Coronary artery (tissue), 2 donors: ENCODE data around the gene OPN1MW3.

Experiments used
- DNase-seq: peaks from one replicate; pipeline ENCODE4 v3.0.0-alpha.2; 2017; ENCODE audit warnings: low spot score
- H3K27ac ChIP-seq, 2 donors: fragments of 200-600 bp; sonication (generic); one replicate each; pipeline ENCODE4 v1.5.1; 2016 to 2019
- H3K4me3 ChIP-seq: fragments of 200-600 bp; sonication (generic); 2 replicates; pipeline ENCODE4 v1.5.1; 2016; ENCODE audit warnings: mild to moderate bottlenecking, moderate library complexity
- CTCF ChIP-seq: fragments of 200-600 bp; sonication (generic); IDR thresholded peaks from one replicate; pipeline ENCODE4 v1.5.1; 2019; ENCODE audit warnings: antibody characterized with exemption

Gene OPN1MW3

GRCh38 chrX:154304846-154305245, 47.5 kb downstream of the OPN1MW3 start:
- TF ChIP-seq CTCF, result no peak
- Histone ChIP-seq H3K4me3 (no peak overlapping the region), H3K27ac (no peak overlapping the region)
- DNase-seq, result no peak

- H3K27ac ChIP-seq, result no peak overlapping the region
- TF ChIP-seq CTCF, result no peak
- no peak for DNase-seq
- no peak overlapping the region for H3K4me3 ChIP-seq
These were observed 48.3 kb downstream of the OPN1MW3 start for GRCh38 chrX:154305541-154306205.

GRCh38 chrX:154307202-154307601, 49.8 kb downstream of the OPN1MW3 start:
- no peak for TF ChIP-seq CTCF
- Histone ChIP-seq H3K4me3 (no peak overlapping the region), H3K27ac (no peak overlapping the region)
- DNase-seq, result no peak

- TF ChIP-seq CTCF, result peak; percentile 47
- DNase-seq, result no peak
- Histone ChIP-seq H3K27ac (no peak overlapping the region), H3K4me3 (no peak overlapping the region)
These were observed 50.9 kb downstream of the OPN1MW3 start for GRCh38 chrX:154308108-154308946.

- H3K27ac ChIP-seq, result no peak overlapping the region
- TF ChIP-seq CTCF, result no peak
- no peak for DNase-seq
- no peak overlapping the region for H3K4me3 ChIP-seq
These were observed 51.8 kb downstream of the OPN1MW3 start for GRCh38 chrX:154309041-154309775.

- no peak for TF ChIP-seq CTCF
- Histone ChIP-seq H3K27ac (no peak overlapping the region), H3K4me3 (no peak overlapping the region)
- DNase-seq, result no peak
These were observed 53.5 kb downstream of the OPN1MW3 start for GRCh38 chrX:154310616-154311536.
